ENCODE results near the gene BCAR3.
"Not testable (repeated sequence)": the region's sequence is repeated elsewhere in the genome, so short reads cannot be mapped to it uniquely, and the experiment has no call there.

Gene BCAR3

DNA sequence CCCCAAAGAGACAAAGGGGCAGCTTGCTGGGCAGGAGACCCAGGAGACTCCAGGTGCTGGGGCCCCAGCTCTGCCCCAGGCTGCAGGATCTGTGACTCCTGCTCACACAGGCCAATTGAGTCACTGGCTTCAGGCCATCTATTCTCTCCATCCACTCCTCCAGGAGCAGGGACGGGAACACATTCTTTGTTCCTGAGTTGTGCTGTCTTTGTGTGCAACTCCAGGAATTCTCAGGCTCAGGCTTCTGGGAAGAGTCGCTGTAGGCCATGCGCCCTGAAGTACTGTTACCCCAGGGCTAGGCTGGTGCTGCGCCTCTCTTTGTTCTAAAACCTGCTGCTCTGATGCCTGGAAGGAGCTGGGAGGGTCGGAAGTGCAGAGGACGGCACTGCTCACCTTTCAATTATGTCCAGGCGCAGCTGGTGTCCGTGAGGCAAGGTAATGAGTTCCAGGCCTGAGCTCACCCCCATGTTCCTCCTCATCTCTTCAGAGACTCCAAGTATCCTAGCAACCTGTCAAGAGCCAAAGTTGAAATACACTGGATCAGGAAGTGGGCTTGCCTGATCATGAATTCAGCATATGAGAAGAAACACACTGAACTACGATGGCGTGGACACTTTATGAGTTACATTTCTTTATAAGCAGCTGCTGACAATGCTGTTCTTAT is 105.9 kb downstream of the BCAR3 start:
- no peak for DNase-seq (ENCODE audit: low spot score)

DNA sequence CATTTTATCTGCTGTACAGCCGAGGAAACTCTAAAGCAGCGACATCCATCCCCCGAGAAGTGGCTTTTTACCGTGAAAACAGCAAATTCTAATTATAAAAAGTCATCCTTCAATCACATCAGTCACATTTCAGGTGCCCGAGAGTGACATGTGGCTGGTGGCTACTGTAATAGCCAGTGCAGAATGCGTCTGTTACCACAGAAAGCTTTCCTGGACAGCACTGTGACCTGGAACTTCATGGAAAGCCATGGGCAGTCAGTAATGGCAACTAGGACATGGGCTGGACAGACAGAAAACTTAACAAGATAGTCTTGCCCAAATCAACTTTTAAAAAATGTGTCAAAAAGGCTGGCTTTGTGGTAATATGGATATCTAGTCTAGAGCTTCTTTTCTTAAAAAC is 106.6 kb downstream of the BCAR3 start:
- DNase-seq (ENCODE audit: low spot score) = no peak

DNA sequence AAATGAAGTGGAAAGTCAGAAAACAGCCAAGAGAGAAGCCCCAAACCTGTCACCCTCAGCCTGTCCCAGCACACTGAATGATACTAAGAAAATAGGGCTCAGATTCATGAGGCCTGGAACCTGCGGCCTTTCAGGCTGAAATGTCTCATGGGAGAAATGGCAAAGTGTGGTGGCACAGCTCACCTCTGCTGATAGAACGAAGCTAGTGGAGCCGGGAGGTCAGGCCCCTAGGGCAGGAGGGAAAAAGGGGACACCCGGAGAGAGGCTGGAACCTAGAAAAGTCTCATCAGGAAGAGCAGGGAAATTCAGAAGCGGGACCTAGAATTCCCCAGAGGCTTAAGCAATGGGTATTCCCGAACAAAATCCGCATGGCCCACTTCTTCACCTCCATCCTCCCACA is 107.1 kb downstream of the BCAR3 start:
- no peak for DNase-seq (ENCODE audit: low spot score)

DNA sequence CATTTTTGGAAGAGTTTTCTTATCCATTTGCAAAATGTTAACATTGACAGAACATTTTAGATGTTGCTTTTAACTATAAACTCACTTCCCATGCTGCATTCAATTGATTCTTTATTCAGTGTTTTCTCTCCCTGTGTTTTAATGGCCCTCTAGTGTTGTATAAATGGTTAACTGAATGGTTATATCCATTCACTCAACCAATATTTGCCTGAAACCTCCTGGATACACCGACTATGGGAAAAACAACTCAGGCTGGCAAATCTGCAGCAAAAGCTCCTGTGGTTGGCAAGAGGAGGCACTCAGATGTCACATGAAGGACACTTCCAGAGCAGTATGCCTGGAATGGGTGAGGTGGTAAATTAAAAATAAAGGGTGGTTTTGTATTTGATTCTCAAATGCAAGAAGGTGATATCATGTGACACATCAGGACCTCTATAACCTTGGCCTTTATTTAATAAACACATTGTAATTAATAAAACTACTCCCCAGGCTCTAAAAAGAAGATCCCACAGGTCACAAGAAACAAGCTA is 107.6 kb downstream of the BCAR3 start:
- no peak for DNase-seq (ENCODE audit: low spot score)

GRCh38 chr1:93571623-93572310 is 109.9 kb downstream of the BCAR3 start:
- no peak for DNase-seq (ENCODE audit: low spot score)

GRCh38 chr1:93569489-93569888 is 112.1 kb downstream of the BCAR3 start:
- no peak for DNase-seq (ENCODE audit: low spot score)

GRCh38 chr1:93567255-93567918 is 114.2 kb downstream of the BCAR3 start:
- peak; percentile 71 for DNase-seq (ENCODE audit: low spot score)

DNA sequence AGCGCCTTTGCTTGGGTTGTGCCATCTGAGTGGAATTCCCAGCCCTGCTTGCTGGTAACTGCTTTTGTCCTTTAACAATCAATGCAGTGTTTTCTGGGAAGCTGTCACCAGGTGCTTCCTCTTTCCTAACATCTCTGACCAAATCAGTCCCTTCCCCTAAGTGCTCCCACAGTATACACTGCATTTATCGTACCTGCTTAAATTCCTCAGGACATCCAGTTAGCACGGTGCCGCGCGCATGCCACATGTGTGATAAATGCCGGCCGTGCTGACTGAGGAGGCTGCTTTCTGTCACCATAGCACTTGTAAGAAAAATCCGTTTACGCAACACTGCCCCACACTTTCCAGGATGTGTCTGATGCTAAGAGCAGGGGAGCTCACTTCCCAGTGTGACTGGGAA is 115.4 kb downstream of the BCAR3 start:
- DNase-seq (ENCODE audit: low spot score) = no peak

DNA sequence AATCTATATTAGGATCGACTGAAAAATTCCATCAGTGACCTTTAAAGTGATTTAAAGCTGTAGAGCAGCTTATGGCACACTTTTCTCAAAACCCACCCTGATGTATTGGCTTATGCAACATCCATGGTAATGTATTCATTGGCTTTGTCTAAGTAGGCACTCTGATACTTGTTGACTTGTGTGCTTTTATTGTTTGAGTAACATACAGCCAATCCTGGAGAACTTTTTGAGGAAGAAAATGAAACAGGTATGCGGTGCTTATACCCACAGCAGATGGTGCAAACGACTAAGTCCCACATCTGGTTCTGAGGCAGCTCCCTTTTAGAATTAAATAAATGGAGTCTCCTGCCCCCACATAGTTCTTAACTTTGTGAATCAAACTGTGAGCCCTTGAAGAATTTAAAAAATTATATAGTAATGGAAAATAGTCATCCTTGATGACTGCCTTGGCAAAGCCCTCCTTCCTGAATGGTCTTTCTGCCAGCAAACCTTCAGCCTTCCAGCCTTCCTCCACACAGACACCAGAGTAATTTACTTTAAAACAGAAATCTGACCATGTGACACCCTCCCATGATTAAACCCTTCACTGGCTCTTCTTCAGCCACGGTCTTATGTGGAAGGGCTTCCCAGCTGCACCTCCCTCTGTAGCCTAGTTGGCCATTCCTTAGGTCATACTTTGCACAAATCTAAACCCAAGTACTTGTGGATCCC is 116.0 kb downstream of the BCAR3 start:
- peak; percentile 31 for DNase-seq (ENCODE audit: low spot score)

GRCh38 chr1:93559695-93560094 is 121.9 kb downstream of the BCAR3 start:
- no peak for DNase-seq (ENCODE audit: low spot score)

DNA sequence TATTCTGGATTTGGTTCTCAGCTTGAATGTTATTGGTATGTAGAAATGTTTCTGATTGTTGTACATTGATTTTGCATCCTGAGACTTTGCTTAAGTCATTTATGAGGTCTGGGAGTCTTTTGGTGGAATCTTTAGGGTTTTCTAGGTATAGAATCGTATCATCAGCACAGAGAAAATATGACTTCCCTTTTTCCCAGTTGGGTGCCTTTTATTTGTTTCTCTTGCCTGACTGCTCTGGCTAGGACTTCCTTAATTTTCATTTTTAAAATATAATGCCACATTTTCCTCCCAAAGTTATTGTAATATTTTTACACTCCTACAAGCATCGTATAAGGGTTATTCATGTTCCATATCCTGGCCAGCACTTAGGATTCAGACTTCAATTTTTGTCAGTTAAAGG is 122.6 kb downstream of the BCAR3 start:
- no peak for DNase-seq (ENCODE audit: low spot score)

DNA sequence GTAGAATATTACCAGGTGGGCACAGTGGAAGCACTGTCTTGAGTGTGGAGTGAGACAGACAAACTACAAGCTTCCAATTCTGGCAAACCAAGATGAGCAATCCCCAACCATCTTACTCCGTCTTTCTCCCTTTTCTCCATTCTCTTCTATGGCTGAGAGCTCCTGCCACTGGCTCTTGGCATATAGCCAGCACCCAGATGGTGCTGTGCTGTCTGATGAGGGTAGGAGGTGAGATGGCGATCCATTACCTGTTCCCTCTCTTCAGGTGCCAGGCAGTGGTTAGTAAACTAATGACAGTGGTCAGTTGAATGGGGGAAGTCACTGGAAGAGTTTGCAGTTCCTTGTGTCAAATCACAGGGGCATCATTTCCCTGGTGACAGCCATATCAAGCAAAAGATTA is 125.3 kb downstream of the BCAR3 start:
- no peak for DNase-seq (ENCODE audit: low spot score)

GRCh38 chr1:93554883-93555872 is 126.5 kb downstream of the BCAR3 start:
- no peak for DNase-seq (ENCODE audit: low spot score)

DNA sequence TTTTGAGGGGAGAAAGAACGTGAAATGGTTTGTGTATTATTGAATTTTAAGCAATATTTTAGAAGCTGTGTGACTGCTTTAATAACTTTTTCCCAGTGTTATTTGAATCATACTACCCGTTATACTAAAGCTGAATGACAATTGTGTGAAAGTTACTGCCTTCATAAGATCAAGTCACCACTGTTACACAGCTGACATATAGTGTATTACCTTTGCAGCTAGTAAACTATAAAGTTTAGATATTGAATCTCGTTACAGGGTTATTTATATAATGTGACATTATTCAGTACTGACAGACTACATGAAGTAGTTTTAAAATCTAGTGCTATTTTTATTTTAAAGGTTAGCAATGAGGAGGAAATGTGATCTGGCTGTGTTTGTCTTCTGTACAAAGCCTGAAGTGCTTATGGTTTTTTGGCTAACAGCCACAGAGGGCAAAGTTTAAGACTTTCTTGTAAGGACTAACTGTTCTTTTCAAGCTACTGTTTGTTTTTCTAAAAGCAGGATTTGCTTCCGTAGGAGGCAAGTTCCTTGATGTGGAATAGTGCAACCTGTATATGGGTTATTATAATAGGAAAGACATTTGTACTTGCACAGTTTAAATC is 127.6 kb downstream of the BCAR3 start:
- DNase-seq (ENCODE audit: low spot score) = not testable (repeated sequence)

- peak; percentile 44 for DNase-seq (ENCODE audit: low spot score)
These were observed 128.7 kb downstream of the BCAR3 start for GRCh38 chr1:93552741-93553455.

DNA sequence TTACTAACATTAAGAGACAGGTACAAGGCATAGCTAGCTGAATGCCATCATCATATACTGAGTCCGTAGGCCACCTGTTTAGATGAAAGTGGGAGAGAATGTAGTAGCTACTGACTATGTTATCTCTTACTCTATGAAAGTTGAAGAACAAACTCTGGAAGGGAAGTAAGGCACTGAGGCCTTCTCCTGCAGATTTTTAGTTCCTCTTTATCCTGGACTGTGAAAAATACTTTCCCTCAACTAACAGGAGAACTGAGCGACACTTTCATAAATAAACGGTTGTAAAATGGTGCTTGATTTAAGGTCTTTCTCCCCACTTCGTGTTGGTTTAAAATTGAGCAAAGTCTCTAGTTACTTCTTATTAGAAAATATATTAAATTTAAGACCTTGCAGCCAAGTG is 131.8 kb downstream of the BCAR3 start:
- no peak for DNase-seq (ENCODE audit: low spot score)

- DNase-seq (ENCODE audit: low spot score) = no peak
These were observed 132.5 kb downstream of the BCAR3 start for GRCh38 chr1:93549131-93549530.

DNA sequence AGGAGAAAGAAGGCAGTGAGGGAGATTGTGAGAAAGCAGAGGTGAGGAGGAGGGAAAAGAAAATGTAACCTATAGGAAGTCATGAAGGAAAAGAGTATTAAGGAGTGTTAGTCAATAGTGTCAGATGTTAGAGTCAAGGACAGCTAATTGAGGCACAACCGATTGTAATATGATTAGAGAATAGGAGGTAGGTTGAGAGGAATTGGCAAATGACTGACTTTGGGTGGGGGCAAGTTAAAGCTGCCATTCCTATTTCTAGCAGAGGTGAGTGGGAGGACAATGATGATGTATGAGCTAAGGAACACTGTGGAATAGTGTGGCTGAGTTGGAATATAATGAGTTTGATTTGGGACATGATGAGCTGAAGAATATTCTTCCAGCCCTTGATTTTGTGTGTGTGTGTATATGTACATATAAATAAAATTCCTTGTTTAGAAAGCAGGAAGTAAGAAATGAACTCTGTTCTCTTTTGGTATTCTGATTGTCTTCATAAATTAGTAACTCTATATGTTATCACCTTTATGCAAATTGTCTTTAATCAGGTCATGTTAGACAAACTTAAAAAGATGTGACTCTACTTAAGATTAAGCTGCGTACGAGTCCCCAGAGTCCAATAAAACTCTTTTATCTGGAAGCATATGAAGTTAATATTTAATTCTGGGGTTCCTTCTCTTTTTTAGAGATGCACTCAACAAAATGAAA is 135.3 kb downstream of the BCAR3 start:
- DNase-seq (ENCODE audit: low spot score) = no peak

- DNase-seq (ENCODE audit: low spot score) = no peak
These were observed 139.2 kb downstream of the BCAR3 start for GRCh38 chr1:93542398-93542797.

- no peak for DNase-seq (ENCODE audit: low spot score)
These were observed 140.6 kb downstream of the BCAR3 start for GRCh38 chr1:93541045-93541444.

Measured in AG08395 (cell line).